Bone marrow (tissue), 2 donors: Measurements from ENCODE around the gene RGS7.
"Not testable (repeated sequence)": the region's sequence is repeated elsewhere in the genome, so short reads cannot be mapped to it uniquely, and the experiment has no call there.

Source experiments
- DNase-seq, 2 donors: peaks; one replicate each; lab custom pipeline; 2025; lab: John Stamatoyannopoulos, UW

RGS7 gene

DNA sequence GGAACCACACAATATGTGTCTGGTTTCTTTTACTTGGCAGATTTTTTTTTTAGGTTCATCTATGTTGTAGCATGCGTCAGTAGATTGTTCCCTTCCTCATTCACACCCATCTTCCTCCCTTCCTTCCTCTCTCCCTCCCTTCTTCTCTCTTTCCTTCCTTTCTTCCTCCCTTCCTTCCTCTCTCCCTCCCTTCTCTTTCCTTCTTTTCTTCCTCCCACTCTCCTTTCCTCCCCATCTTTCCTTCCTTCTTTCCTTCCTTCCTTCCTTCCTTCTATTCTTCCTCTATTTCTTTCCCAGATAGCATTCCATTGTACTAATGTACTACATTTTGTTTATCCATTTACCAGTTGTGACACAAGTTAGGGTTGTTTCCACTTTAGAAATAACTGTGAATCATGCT, 218.0 kb downstream of the RGS7 start:
- no peak for DNase-seq

DNA sequence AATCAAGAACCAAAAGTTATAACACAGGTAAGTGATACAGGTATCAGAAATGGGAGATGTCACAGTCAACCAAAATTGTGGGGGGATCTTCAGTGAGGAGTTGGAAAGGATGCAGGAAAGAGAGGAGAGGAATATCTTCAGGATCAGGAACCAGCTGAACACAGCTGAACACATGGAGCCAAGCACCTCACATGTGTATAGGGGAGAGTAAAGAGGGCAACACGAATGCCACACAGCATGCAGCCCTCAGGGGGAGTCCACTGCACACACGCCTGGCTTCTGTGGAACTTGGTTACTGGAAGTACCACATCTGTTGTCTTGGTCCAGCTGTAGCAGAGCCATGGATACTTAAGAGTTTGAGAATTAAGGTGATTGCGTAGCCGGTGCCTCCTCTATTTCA, 218.8 kb downstream of the RGS7 start:
- DNase-seq = no peak

- DNase-seq = no peak
These were observed 220.6 kb downstream of the RGS7 start for GRCh38 chr1:241136389-241136788.

DNA sequence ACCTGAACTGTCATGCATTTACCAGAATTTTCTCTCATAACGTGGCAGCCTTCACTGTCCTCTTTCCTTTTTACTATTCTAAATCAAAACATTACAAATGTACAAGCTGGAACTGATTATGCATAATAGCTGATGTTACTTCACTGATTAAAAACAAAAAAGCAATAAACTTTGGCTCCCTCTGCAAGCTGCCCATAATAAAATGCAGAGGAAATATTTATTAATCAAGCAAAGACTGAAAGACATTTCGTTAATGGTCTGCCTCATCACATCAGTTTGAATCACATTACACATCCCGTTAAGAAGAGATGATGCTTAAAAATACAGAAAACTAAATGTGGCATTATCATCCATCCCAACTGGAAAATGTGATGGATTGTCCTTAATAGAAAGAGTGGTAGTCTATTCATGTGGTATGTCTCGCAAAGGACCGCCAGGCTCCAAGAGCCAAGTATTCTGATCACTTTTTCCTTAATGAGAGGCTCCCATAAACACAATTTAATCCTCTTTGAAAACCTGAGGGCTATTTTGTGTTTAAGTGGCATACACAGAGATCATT, 225.3 kb downstream of the RGS7 start:
- no peak for DNase-seq

- no peak for DNase-seq
These were observed 226.1 kb downstream of the RGS7 start for GRCh38 chr1:241130881-241131280.

GRCh38 chr1:241129207-241129960, 227.6 kb downstream of the RGS7 start:
- DNase-seq = no peak

- no peak for DNase-seq
These were observed 231.7 kb downstream of the RGS7 start for GRCh38 chr1:241125286-241125685.

DNA sequence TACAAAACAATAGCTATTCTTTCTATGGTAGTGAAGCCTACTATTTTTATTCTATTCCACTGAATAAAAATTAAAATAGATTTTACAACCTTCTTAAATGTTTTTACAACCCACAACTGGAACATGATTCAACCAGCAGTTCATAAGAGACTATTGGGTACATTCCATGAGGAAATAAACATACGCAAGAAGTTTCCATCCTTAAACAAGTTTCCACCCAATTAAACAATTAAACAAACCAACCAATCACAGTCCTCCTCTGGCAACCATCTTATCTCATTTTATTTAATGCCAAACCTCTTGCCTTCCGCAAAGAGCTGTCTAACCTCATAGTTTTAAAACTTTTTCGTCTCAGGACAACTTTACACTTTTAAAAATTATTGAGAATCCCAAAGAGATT, 239.0 kb downstream of the RGS7 start:
- no peak for DNase-seq

DNA sequence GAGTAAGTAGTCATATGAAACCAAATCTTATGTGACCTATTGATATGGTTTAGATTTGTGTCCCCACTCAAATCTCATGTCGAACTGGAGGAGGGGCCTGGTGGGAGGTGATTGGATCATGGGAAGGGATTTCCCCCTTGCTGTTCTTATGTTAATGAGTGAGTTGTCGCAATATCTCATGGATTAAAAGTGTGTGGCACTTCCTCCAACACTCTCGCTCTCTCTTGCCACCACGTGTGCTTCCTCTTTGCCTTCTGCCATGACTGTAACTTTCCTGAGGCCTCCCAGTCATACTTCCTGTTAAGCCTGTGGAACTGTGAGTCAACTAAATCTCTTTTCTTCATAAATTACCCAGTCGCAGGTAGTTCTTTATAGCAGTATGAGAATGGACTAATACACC, 241.2 kb downstream of the RGS7 start:
- DNase-seq = no peak

- no peak for DNase-seq
These were observed 242.2 kb downstream of the RGS7 start for GRCh38 chr1:241114699-241115233.

DNA sequence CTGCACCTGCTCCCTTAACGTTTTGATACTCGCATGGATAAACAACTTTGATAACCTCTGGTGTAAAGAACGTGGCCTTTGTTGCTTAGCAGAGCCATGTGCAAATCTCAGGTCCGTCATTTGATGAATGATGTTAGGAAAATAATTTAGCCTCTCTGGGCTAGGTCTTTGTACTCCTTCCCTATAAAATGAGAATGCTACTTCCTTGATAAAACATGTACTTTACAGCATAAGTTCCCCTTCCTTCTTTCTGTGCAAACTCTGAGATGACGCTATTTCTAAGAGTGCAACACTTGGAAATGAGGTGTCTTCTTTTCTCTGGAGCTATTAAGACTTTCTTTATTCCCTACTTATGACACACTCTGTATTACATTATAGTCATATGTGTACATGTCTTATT, 243.4 kb downstream of the RGS7 start:
- DNase-seq = no peak

DNA sequence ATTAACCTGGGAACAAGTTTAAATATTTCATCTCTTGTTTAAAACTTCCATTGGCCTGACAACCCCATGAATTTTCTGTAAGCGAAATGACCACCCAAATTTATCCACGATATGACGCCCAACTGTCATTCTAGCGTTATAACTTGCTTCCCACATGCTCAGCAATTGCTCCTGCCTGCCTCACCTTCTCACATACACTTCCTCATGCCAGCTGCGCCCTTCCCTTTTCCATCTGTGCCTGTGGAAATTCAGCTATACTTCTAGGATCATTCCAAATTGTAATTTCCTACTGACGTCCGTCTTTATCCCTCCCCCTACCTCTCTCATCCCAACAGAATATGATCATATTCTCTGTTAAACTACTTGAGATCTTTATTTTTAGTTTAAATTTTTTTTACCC, 248.0 kb downstream of the RGS7 start:
- no peak for DNase-seq

DNA sequence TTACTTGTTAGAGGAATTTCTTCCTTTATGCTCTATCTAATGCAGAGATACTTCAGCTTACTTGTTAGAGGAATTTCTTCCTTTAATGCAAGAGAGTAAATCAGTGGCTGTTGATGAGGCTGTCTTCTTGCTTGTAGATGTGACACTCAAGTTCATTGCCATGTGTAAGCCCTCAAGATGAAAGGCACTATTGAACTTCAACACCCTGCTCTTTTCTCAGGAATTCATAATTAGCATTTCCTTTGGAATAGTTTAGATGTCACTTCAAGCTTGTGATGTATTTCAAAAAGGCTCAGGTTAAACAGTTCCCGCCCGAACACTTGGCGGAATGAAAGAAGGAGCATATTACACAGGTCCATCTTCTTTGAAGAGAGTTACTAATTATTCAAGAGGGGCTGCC, 251.9 kb downstream of the RGS7 start:
- DNase-seq = no peak

DNA sequence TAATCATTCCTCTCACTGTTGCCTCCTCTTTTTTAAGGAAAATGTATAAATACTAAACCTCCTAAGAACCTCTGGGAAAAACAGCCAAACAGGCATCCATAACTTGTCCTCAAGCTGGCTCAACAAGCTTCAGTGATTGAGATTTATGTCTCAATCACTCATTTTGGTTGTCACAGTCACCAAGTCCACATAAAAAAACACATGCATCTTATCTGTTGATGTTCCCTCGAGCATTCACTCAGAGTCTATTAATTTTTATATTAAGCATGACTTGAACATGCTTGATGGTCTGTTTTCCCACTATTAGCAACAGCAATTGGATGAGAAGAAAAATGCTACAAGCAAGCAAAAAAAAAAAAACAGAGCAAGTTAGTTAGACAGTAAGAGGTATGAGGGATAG, 254.3 kb downstream of the RGS7 start:
- no peak for DNase-seq

DNA sequence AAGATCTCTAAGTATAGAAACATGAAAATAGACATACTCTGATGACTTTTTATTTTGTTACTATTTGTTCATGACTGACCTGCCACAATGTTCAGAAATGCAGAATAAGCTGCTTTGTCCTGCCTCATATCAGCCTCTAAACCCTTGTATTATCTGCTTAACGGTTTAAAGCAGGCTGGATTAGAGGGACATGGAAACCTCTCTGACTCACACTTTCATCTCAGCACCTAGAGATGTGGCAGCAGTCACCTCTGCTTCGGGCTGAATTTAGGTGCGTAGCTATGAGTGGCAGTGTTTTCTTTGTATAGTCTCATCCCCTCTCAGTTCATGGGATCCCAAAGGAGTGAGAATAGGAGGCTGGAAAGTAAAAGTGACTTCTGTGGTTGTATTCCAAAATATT, 255.4 kb downstream of the RGS7 start:
- no peak for DNase-seq

DNA sequence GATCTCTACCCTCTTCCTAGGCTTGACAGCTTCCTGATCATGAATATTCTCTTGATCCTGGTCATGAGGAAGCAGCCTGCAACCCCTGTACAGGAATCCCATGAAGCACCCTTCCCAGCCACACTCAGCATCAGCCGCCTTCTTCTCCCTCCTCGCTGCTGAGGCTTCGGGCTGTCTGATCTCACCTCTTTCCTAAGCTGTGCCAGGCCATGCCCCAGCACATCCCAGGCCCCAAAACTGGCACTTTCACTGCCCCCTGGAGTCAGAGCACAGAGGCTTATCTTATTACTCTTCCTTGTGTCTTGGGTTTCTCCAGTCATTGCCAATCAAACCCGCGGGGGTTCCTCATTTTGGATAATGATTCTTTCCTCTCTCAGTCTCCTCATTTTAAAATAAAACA, 259.5 kb downstream of the RGS7 start:
- DNase-seq = no peak

DNA sequence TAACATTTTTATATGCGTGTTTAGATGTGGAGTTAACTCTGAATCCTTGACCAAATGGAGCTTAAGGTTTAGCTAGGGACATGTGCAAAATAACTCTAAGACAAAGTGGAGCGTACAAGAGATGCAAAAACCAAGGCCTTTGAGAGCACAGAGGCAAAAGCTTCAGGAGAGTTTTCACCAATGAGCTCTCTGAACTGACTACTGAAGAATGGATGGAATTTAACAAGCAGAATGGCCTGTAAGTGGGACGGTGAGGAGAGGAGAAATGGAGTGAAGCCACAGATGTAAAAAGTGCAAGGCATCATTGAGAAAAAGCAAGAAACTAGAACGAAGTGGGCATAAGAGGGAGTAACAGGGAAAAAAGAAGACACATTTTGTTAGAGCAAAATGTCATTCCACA, 260.0 kb downstream of the RGS7 start:
- DNase-seq = no peak

DNA sequence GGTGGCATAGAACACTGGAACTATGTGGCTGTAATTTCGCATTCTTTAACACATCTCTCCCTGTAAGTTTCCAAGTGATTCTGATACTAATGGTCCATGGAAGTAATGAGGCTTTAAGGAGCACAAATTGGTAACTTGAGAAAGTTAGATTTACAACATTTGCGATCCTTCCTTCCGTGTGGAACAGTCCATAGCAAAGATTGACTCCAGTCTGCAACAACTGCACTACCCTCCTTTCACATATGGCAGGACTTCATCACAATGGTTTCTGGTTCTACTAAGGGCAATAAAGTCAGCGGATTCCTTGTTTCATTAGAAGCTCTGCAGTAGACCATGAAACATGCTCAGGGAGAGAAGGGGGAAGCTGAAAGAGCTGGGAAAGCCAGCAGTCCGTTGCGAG, 261.2 kb downstream of the RGS7 start:
- no peak for DNase-seq

DNA sequence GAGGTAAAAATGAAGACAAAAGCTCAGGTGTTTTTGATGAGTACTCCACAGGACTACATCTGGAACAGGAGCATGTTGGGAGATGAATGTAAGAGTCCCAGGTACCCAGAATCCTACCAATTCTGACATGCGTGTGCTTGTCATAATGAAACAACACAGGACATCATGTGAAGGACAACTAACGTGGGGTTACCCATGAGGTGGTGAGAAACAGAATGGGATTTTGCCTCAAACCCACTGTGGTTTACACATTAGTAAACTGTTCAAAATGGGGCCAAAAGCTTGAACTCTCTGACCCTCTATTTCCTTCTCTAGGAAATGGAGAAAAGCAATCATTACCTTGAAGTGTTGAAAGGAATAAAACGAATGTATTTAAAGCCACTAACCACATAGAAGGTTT, 266.2 kb downstream of the RGS7 start:
- DNase-seq = no peak

DNA sequence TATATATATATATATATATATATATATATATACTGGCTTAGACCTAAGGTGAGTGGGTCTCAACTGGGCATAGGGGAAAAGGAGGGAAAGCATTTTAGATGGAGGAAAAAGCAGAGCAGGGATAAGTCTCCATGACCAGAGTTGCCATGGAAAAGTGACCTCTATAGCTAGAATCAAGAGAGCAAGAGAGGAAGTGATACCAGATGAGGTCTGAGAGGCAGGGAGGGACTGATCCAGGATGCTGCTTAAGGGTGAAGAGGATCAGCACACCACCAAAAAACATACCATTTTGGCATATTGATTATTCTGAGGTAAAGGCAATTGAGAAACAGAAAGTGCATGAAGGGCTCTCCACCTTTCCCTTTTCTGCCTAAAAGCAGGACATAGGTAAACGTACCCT, 267.9 kb downstream of the RGS7 start:
- not testable (repeated sequence) for DNase-seq

GRCh38 chr1:241088075-241088474, 268.9 kb downstream of the RGS7 start:
- not testable (repeated sequence) for DNase-seq

DNA sequence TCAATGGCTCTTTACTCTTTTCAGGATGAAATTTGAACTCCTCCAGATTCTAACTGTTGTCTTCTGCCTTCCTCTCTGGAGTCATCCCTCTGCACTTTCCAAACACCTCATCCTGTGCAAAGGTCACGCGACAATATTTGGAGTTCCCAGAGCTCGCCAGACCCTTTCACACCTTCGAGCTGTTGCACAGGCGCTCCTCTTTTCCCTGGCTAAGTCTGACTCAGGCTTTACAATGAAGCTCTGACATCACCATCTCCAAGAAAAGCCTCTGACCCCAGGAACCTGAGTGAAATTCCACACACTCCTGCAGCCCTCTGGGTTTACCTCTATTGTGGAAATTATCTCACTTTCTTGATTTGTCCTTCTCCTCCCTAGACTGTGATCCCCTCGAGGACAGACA, 270.3 kb downstream of the RGS7 start:
- no peak for DNase-seq

GRCh38 chr1:241083285-241083684, 273.7 kb downstream of the RGS7 start:
- DNase-seq = no peak

DNA sequence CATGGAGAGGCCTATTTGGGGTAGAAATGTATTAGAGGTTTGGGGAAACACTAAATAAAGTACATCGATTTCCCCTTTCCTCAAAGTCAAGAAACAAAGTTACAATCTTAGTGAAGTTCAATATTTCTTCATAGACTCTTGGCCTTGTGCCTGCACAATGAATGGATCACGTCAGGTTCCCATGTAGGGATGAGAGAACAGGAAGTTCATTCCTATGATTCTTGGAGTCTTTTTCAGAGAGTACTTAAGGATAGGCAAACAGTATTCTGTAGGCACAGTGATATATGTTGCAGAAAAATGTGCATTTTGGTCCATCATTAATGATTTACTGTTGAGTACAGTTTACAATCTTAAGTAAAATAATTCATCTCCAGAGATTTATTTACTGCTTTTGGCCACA, 275.5 kb downstream of the RGS7 start:
- no peak for DNase-seq
